Smooth muscle cell (in vitro differentiated cells): ENCODE results near the gene CAV1. TPM values are rescaled to one million over a fixed set of nuclear protein-coding genes. Genes with fewer than 3 reads are reported as not detected.

Source experiments
- DNase-seq: peaks from one replicate; lab custom pipeline; 2025; ENCODE audit not compliant: unreplicated experiment; lab: John Stamatoyannopoulos, UW
- H2AFZ ChIP-seq: fragments of 200-600 bp; sonication (generic); 2 replicates; pipeline ENCODE4 v1.6.0; 2016; ENCODE audit warnings: antibody characterized with exemption, low read depth, mild to moderate bottlenecking
- H3F3A ChIP-seq: fragments of 200-600 bp; sonication (generic); 2 replicates; pipeline ENCODE4 v1.6.0; 2017; ENCODE audit warnings: antibody characterized with exemption, low read depth
- H3K27ac ChIP-seq: fragments of 200-600 bp; sonication (generic); 2 replicates; pipeline ENCODE4 v1.5.1; 2016; ENCODE audit warnings: low read depth, mild to moderate bottlenecking
- H3K27me3 ChIP-seq: fragments of 200-600 bp; sonication (generic); 2 replicates; pipeline ENCODE4 v1.6.1; 2016; ENCODE audit warnings: low read depth, mild to moderate bottlenecking
- H3K36me3 ChIP-seq: fragments of 200-600 bp; sonication (generic); 2 replicates; pipeline ENCODE4 v1.5.1; 2016; ENCODE audit warnings: low read depth
- H3K4me1 ChIP-seq: fragments of 200-600 bp; sonication (generic); 2 replicates; pipeline ENCODE4 v1.5.1; 2016; ENCODE audit warnings: low read depth
- H3K4me2 ChIP-seq: fragments of 200-600 bp; sonication (generic); 2 replicates; pipeline ENCODE4 v1.6.0; 2016; ENCODE audit warnings: mild to moderate bottlenecking
- H3K4me3 ChIP-seq: fragments of 200-600 bp; sonication (generic); 2 replicates; pipeline ENCODE4 v1.5.1; 2016; ENCODE audit warnings: mild to moderate bottlenecking
- H3K79me2 ChIP-seq: fragments of 200-600 bp; sonication (generic); 2 replicates; pipeline ENCODE4 v1.6.0; 2016; ENCODE audit warnings: low read depth, mild to moderate bottlenecking
- H3K9ac ChIP-seq: fragments of 200-600 bp; sonication (generic); 2 replicates; pipeline ENCODE4 v1.6.0; 2016; ENCODE audit warnings: low read depth
- H3K9me3 ChIP-seq: fragments of 200-600 bp; sonication (generic); replicated peaks from 2 replicates; pipeline ENCODE4 v1.5.1; 2016; ENCODE audit warnings: low read depth
- H4K20me1 ChIP-seq: fragments of 200-600 bp; sonication (generic); 2 replicates; pipeline ENCODE4 v1.6.0; 2016; ENCODE audit warnings: low read depth
- CTCF ChIP-seq: fragments of 200-600 bp; sonication (generic); IDR thresholded peaks from 2 replicates; pipeline ENCODE4 v1.5.1; 2017; ENCODE audit warnings: borderline replicate concordance, mild to moderate bottlenecking, antibody characterized with exemption; ENCODE audit not compliant: insufficient read depth, poor library complexity, severe bottlenecking
- WGBS: methylation state at CpG from one replicate; pipeline ENCODE4 v1.1.7; 2016; ENCODE audit warnings: low lambda C conversion rate; 5-methylcytosine and 5-hydroxymethylcytosine counted together
- polyA plus RNA-seq: library from polyadenylated mRNA; unstranded; fragments of >200 nt; fragmentation: Nextera tagmentation; extraction: Ambion mirVana; gene quantifications from 2 replicates; pipeline ENCODE4 v1.2.1, GENCODE V29; 2016
- total RNA-seq: library from RNA; depleted of rRNA; stranded (reverse); fragments of >200 nt; gene quantifications from 2 replicates; pipeline ENCODE4 v1.2.3, GENCODE V29; 2014

CAV1 gene
- total and polyA plus RNA-seq, 2 experiments from 2014 or later: 55.8 to 84.7 TPM

- H3F3A ChIP-seq: no peaks in the 10 kb centered on the region
- H3K27me3 ChIP-seq: no peaks in the 10 kb centered on the region
- peak; percentile 19 for DNase-seq
- peak overlapping the region; percentile 62 for H3K4me3 ChIP-seq
- peak overlapping the region; percentile 97 for H3K4me2 ChIP-seq
- H2AFZ ChIP-seq: peak overlapping the region; percentile 93
- peaks cover 9% of the 10 kb centered on the region for H3K4me1 ChIP-seq
- H3K9ac ChIP-seq: peak overlapping the region; percentile 71
- no peaks in the 10 kb centered on the region for H3K36me3 ChIP-seq
- no peaks in the 10 kb centered on the region for H4K20me1 ChIP-seq
- peak overlapping the region; percentile 77 for H3K27ac ChIP-seq
- H3K79me2 ChIP-seq: peaks cover 12% of the 10 kb centered on the region
- TF ChIP-seq CTCF: no peak
- WGBS: 1% methylated on average over 36 of the region's 36 CpGs
- no peaks in the 10 kb centered on the region for H3K9me3 ChIP-seq
These were observed 569 bp downstream of the CAV1 start for GRCh38 chr7:116525298-116525912.

GRCh38 chr7:116525913-116526861, 1.4 kb downstream of the CAV1 start:
- no peaks in the 10 kb centered on the region for H3K9me3 ChIP-seq
- H3K27me3 ChIP-seq: no peaks in the 10 kb centered on the region
- peak overlapping the region; percentile 71 for H3K9ac ChIP-seq
- WGBS: 2% methylated on average over 68 of the region's 83 CpGs
- H4K20me1 ChIP-seq: no peaks in the 10 kb centered on the region
- H3K27ac ChIP-seq: peak overlapping the region; percentile 96
- no peaks in the 10 kb centered on the region for H3F3A ChIP-seq
- peak; percentile 85 for TF ChIP-seq CTCF
- H2AFZ ChIP-seq: peak overlapping the region; percentile 93
- peaks cover 9% of the 10 kb centered on the region for H3K4me1 ChIP-seq
- no peaks in the 10 kb centered on the region for H3K36me3 ChIP-seq
- peak; percentile 35 for DNase-seq
- peaks cover 15% of the 10 kb centered on the region for H3K79me2 ChIP-seq
- peak overlapping the region; percentile 62 for H3K4me3 ChIP-seq
- peak overlapping the region; percentile 97 for H3K4me2 ChIP-seq

GRCh38 chr7:116526897-116527296, 2.1 kb downstream of the CAV1 start:
- no peaks in the 10 kb centered on the region for H3K27me3 ChIP-seq

More at GRCh38 chr7:116526897-116527296, 2.1 kb downstream of the CAV1 start:
- H2AFZ ChIP-seq: no peak overlapping the region
- peak overlapping the region; percentile 62 for H3K4me3 ChIP-seq
- no peak for DNase-seq
- H3K4me2 ChIP-seq: peak overlapping the region; percentile 97
- H3K79me2 ChIP-seq: peaks cover 16% of the 10 kb centered on the region
- no peaks in the 10 kb centered on the region for H3K36me3 ChIP-seq
- H3K9ac ChIP-seq: no peak overlapping the region
- no peaks in the 10 kb centered on the region for H3F3A ChIP-seq
- no peak for TF ChIP-seq CTCF
- 27% methylated on average over 5 of the region's 5 CpGs for WGBS
- no peaks in the 10 kb centered on the region for H3K9me3 ChIP-seq
- H3K27ac ChIP-seq: peak overlapping the region; percentile 96
- peaks cover 9% of the 10 kb centered on the region for H3K4me1 ChIP-seq
- H4K20me1 ChIP-seq: no peaks in the 10 kb centered on the region
